ENCODE results near the gene AGBL4. TPM values are rescaled to one million over a fixed set of nuclear protein-coding genes. Genes with fewer than 3 reads are reported as not detected.
A peak's percentile ranks its signal among the peaks of the same experiment; 100 is the strongest.

The AGBL4 gene
- total and polyA plus RNA-seq, 2 experiments from 2014 or later: not detected

DNA sequence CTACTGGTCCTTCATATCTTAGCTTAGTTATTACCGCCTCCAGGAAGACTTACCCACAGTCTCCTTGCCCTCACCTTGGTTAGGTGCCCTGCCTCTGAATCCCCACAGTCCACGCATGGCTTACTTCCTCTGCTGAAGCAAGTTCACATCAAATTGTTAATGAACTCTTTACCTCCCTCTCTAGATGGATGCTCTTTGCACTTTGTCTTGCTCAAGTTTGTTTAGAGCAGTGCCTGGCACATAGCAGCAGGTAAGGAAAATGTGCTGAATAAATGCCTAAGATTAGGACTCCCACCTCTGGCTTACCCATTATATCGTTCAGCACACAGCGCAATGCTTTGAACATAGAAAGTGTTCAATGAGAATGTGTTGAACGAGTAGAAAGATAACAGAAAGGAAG is 1337.6 kb downstream of the AGBL4 start:
- DNase-seq (ENCODE audit: low read depth in 1 of 2, low spot score in 1 of 2): no peak
- no peak overlapping the region for H3K4me3 ChIP-seq
- H3K27ac ChIP-seq: no peak overlapping the region
- H3K27me3 ChIP-seq: peaks cover 55% of the 10 kb centered on the region
- no peaks in the 10 kb centered on the region for H3K36me3 ChIP-seq
- TF ChIP-seq, protein P1, sequence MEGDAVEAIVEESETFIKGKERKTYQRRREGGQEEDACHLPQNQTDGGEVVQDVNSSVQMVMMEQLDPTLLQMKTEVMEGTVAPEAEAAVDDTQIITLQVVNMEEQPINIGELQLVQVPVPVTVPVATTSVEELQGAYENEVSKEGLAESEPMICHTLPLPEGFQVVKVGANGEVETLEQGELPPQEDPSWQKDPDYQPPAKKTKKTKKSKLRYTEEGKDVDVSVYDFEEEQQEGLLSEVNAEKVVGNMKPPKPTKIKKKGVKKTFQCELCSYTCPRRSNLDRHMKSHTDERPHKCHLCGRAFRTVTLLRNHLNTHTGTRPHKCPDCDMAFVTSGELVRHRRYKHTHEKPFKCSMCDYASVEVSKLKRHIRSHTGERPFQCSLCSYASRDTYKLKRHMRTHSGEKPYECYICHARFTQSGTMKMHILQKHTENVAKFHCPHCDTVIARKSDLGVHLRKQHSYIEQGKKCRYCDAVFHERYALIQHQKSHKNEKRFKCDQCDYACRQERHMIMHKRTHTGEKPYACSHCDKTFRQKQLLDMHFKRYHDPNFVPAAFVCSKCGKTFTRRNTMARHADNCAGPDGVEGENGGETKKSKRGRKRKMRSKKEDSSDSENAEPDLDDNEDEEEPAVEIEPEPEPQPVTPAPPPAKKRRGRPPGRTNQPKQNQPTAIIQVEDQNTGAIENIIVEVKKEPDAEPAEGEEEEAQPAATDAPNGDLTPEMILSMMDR (IDR thresholded peaks at IDR 0.05; ENCODE audit: low read depth, low read length): no peak
- H3K4me1 ChIP-seq (ENCODE audit: low read depth): peaks cover 3% of the 10 kb centered on the region
- H3K9me3 ChIP-seq (ENCODE audit: low read depth): no peaks in the 10 kb centered on the region

DNA sequence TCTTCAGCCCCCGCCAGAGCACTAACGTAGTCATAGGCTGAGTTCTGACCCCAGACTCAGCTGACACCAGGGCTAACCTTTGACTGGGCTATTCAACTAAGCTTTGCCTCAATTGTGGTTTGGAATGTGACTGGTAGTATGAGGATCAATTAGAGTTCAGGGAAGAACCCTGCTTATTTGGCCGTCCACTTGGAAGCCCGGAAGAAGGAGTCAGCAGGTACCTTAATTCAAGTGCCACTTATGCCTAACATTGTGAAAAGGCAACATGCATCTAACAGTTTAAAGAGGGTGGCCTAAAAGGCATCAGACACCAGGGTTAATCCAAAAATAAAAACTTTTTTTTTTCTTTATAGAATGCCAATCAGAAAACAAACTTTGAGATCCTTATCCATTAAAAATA is 1339.4 kb downstream of the AGBL4 start:
- Histone ChIP-seq H3K4me3 (no peak overlapping the region), H3K27me3 (peaks cover 73% of the 10 kb centered on the region), H3K9me3 (ENCODE audit: low read depth) (no peaks in the 10 kb centered on the region), H3K36me3 (no peaks in the 10 kb centered on the region), H3K27ac (no peak overlapping the region), H3K4me1 (ENCODE audit: low read depth) (peaks cover 3% of the 10 kb centered on the region)
- peak in 1 of 2 donors; percentile 45 for DNase-seq (ENCODE audit: low read depth in 1 of 2, low spot score in 1 of 2)
- TF ChIP-seq, protein P1 (IDR thresholded peaks at IDR 0.05; ENCODE audit: low read depth, low read length): no peak

DNA sequence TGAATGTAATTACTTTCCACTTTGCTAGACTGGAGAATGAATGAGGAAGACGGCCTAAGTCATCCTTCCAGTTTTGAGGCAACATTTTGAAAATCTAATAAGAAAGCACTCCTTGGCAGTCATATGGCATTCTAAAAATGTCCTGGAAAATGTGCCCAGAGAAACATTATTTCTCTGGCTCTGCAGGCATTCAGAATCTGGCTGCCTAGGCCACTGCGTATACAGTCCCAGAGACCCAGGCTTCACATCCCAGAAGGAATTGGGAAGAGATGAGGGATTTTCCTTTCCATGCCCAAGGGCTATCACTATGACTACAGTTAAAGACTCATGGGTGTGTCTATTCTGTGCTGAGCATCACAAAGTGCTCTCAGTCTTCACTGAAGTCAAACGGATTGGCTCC is 1339.9 kb downstream of the AGBL4 start:
- no peaks in the 10 kb centered on the region for H3K36me3 ChIP-seq
- no peak overlapping the region for H3K4me3 ChIP-seq
- H3K27me3 ChIP-seq: peaks cover 78% of the 10 kb centered on the region
- TF ChIP-seq, protein P1 (IDR thresholded peaks at IDR 0.05; ENCODE audit: low read depth, low read length): no peak
- no peak overlapping the region for H3K27ac ChIP-seq
- DNase-seq (ENCODE audit: low read depth in 1 of 2, low spot score in 1 of 2): no peak
- peaks cover 3% of the 10 kb centered on the region for H3K4me1 ChIP-seq (ENCODE audit: low read depth)
- H3K9me3 ChIP-seq (ENCODE audit: low read depth): no peaks in the 10 kb centered on the region

DNA sequence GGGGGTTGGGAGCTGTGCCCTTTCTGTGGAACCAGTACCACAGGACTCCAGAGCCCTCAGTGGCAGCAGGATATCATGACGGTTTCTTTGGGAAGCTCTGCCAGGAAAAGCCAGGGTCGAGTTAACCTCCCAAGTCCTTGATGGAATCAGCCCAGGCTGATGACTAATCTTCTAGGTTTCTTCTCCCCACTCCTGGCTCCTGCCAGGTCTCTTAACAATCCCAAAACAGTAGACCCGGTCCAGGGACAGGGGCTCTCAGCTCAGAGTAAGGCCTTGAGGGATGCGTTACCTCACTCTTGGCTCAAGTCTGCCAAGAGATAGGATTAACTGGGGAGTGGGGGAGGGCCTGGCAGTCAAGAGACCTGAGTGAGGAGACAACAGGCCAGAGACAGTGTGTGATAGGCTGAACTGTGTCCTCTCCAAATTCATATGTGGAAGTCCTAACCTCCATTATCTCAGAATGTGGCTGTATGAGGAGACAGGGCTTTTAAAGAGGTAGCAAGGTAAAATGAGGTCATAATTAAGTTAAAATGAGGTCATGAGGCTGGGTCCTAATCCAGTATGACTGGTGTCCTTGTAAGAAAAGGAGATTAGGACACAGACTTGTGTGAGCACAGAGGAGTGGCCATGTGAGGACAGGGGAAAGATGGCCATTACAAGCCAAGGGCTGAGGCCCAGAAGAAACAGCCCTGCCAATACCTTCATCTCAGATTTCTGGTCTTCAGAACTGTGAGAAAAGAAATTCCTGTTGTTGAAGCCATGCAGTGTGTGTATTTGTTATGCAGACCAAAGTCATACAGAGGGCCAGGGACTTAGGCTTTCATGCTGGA is 1342.1 kb downstream of the AGBL4 start:
- Histone ChIP-seq H3K4me3 (no peak overlapping the region), H3K36me3 (no peaks in the 10 kb centered on the region), H3K9me3 (ENCODE audit: low read depth) (no peaks in the 10 kb centered on the region), H3K27ac (no peak overlapping the region), H3K27me3 (peaks cover 63% of the 10 kb centered on the region), H3K4me1 (ENCODE audit: low read depth) (peaks cover 12% of the 10 kb centered on the region)
- DNase-seq (ENCODE audit: low read depth in 1 of 2, low spot score in 1 of 2): no peak
- TF ChIP-seq, protein P1 (IDR thresholded peaks at IDR 0.05; ENCODE audit: low read depth, low read length): no peak

DNA sequence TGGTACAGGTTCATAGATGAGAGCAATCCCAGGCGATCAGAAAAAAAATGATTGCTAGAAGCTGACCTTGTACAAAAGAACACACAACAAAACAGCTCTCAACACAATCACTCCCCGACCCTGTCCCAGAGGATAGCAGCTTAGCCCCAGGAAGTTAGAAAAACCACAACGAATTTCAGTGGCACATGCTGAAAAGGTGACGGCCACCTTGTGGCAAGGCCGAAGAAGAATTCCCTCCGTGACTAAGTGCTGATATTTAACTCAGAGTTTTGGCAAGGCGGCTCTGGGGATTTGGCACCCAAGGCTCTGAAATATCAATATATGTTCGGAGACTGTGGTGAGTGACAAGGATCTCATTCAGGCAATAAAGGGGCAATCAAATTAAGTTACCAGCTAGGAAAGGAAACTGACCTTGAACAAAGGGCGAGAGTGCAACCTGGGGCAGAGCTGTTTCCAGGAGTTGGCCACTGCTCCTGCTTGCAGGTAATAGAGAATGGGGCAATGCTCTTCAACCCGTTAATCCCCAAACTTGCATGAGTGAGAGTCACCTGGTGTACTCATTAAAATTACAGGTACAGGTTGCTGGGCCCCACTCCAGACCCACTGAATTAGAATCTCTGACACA is 1343.2 kb downstream of the AGBL4 start:
- Histone ChIP-seq H3K27me3 (peaks cover 62% of the 10 kb centered on the region), H3K36me3 (no peaks in the 10 kb centered on the region), H3K9me3 (ENCODE audit: low read depth) (no peaks in the 10 kb centered on the region), H3K4me1 (ENCODE audit: low read depth) (peaks cover 12% of the 10 kb centered on the region), H3K4me3 (no peak overlapping the region), H3K27ac (no peak overlapping the region)
- TF ChIP-seq, protein P1 (IDR thresholded peaks at IDR 0.05; ENCODE audit: low read depth, low read length): no peak
- DNase-seq (ENCODE audit: low read depth in 1 of 2, low spot score in 1 of 2): no peak

Measured in cardiac muscle cell (in vitro differentiated cells and primary cell).